Type B pancreatic cell (in vitro differentiated cells): ENCODE measurements around the gene RPL5. TPM values are rescaled to one million over a fixed set of nuclear protein-coding genes. Genes with fewer than 3 reads are reported as not detected.
A peak's percentile ranks its signal among the peaks of the same experiment; 100 is the strongest.

Experiments used
- DNase-seq: peaks from one replicate; pipeline ENCODE4 v3.0.0; 2021; ENCODE audit warnings: mixed read lengths; ENCODE audit not compliant: unreplicated experiment; ENCODE audit errors: extremely low spot score
- H3K27ac Mint-ChIP-seq: 2 replicates; pipeline ENCODE4 v1.8.0; 2021; ENCODE audit warnings: mild to moderate bottlenecking, mixed read lengths
- H3K27me3 Mint-ChIP-seq: 2 replicates; pipeline ENCODE4 v1.8.0; 2021; ENCODE audit warnings: mixed read lengths
- H3K36me3 Mint-ChIP-seq: 2 replicates; pipeline ENCODE4 v1.8.0; 2021; ENCODE audit warnings: mixed read lengths
- H3K4me1 Mint-ChIP-seq: one replicate; pipeline ENCODE4 v1.8.0; 2021; ENCODE audit warnings: mixed read lengths; ENCODE audit not compliant: unreplicated experiment
- H3K4me3 Mint-ChIP-seq: 2 replicates; pipeline ENCODE4 v1.8.0; 2021; ENCODE audit warnings: mild to moderate bottlenecking, mixed read lengths
- H3K9me3 Mint-ChIP-seq: 2 replicates; pipeline ENCODE4 v1.8.0; 2021; ENCODE audit warnings: mixed read lengths
- total RNA-seq: library from RNA; stranded (reverse); gene quantifications from 2 replicates; pipeline ENCODE4 v1.2.1, GENCODE V29; 2021; ENCODE audit warnings: low replicate concordance
- TF ChIP-seq, protein P1 (sequence below): fragments of 200-600 bp; sonication (generic); conservative IDR thresholded peaks from 2 replicates; pipeline ENCODE4 v1.5.0; 2021; ENCODE audit warnings: antibody characterized with exemption, mild to moderate bottlenecking

RPL5 gene
- total RNA-seq, 1 donor from 2014 or later = 1,496 TPM

GRCh38 chr1:92848201-92848600 is 16.4 kb downstream of the RPL5 start:
- H3K4me3 Mint-ChIP-seq = peak overlapping the region; percentile 36
- H3K9me3 Mint-ChIP-seq = no peaks in the 10 kb centered on the region
- no peaks in the 10 kb centered on the region for H3K27me3 Mint-ChIP-seq
- H3K36me3 Mint-ChIP-seq = peaks cover 12% of the 10 kb centered on the region
- TF ChIP-seq, protein P1, sequence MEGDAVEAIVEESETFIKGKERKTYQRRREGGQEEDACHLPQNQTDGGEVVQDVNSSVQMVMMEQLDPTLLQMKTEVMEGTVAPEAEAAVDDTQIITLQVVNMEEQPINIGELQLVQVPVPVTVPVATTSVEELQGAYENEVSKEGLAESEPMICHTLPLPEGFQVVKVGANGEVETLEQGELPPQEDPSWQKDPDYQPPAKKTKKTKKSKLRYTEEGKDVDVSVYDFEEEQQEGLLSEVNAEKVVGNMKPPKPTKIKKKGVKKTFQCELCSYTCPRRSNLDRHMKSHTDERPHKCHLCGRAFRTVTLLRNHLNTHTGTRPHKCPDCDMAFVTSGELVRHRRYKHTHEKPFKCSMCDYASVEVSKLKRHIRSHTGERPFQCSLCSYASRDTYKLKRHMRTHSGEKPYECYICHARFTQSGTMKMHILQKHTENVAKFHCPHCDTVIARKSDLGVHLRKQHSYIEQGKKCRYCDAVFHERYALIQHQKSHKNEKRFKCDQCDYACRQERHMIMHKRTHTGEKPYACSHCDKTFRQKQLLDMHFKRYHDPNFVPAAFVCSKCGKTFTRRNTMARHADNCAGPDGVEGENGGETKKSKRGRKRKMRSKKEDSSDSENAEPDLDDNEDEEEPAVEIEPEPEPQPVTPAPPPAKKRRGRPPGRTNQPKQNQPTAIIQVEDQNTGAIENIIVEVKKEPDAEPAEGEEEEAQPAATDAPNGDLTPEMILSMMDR = no peak
- peak overlapping the region; percentile 84 for H3K27ac Mint-ChIP-seq
- H3K4me1 Mint-ChIP-seq = peaks cover 3% of the 10 kb centered on the region
- DNase-seq = no peak

- Mint-ChIP-seq H3K27ac (no peak overlapping the region), H3K4me3 (no peak overlapping the region), H3K9me3 (no peaks in the 10 kb centered on the region), H3K27me3 (no peaks in the 10 kb centered on the region), H3K36me3 (no peaks in the 10 kb centered on the region), H3K4me1 (peaks cover 3% of the 10 kb centered on the region)
- no peak for DNase-seq
- TF ChIP-seq, protein P1 = no peak
Observed at GRCh38 chr1:92850019-92850418, 18.2 kb downstream of the RPL5 start.

GRCh38 chr1:92851729-92852128 is 19.9 kb downstream of the RPL5 start:
- Mint-ChIP-seq H3K27me3 (no peaks in the 10 kb centered on the region), H3K4me1 (peaks cover 3% of the 10 kb centered on the region), H3K36me3 (no peaks in the 10 kb centered on the region), H3K4me3 (peak overlapping the region; percentile 58), H3K9me3 (no peaks in the 10 kb centered on the region), H3K27ac (peak overlapping the region; percentile 82)
- TF ChIP-seq, protein P1 = no peak
- no peak for DNase-seq

- Mint-ChIP-seq H3K27me3 (no peaks in the 10 kb centered on the region), H3K9me3 (no peaks in the 10 kb centered on the region), H3K4me3 (no peak overlapping the region), H3K27ac (no peak overlapping the region), H3K36me3 (no peaks in the 10 kb centered on the region), H3K4me1 (peaks cover 3% of the 10 kb centered on the region)
- TF ChIP-seq, protein P1 = no peak
- no peak for DNase-seq
Observed at GRCh38 chr1:92853299-92853698, 21.5 kb downstream of the RPL5 start.

DNA sequence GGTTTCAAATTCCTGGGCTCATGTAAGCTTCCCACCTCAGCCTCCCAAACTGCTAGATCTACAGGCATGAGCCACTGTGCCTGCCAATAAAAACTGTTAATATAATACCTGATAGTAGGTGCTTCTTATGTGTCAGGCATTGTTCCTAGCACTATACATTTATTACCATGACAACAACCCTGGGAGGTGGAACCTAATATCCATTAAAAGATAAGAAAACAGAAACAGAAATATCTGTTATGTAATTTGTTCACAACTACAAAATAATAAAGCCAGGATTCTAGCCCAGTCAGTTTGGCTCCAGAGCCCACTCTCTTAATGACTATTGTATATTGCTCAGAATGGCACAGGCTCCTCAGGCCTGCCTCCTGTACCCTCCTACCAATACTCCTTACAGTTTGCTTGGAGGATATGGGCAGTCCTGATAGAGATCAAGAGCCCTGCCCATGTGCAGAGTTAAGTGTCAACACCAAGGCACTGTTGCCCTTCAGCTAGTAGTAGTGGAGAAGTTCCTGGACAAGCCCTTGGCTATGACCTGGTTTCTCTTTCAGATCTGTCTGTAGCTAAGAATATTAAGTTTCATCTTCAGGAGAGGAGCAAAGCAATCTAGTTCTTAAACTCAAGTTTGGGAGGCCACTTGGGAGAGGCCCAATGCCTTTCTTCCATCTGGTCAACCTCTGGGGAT is 22.4 kb downstream of the RPL5 start:
- no peaks in the 10 kb centered on the region for H3K36me3 Mint-ChIP-seq
- no peak for DNase-seq
- no peaks in the 10 kb centered on the region for H3K9me3 Mint-ChIP-seq
- no peak overlapping the region for H3K4me3 Mint-ChIP-seq
- TF ChIP-seq, protein P1 = no peak
- no peaks in the 10 kb centered on the region for H3K27me3 Mint-ChIP-seq
- peaks cover 3% of the 10 kb centered on the region for H3K4me1 Mint-ChIP-seq
- peak overlapping the region; percentile 4 for H3K27ac Mint-ChIP-seq

DNA sequence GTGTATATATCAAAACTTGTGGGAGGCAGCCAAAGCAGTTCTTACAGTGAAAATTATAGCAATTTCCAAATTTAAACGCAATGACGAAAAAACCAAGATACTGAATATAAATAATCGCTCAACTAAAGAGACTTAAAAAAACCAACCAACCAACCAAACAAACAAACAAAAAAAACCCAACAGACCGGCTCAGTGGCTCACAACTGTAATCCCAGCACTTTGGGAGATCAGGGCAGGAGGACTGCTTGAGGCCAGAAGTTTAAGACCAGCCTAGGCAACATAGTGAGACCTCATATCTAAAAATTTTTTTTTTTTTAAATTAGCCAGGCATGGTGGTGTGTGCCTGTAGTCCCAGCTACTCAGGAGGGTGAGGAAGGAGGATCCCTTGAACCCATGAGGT is 23.4 kb downstream of the RPL5 start:
- Mint-ChIP-seq H3K27me3 (no peaks in the 10 kb centered on the region), H3K36me3 (no peaks in the 10 kb centered on the region), H3K4me1 (peaks cover 3% of the 10 kb centered on the region), H3K4me3 (no peak overlapping the region), H3K9me3 (no peaks in the 10 kb centered on the region), H3K27ac (no peak overlapping the region)
- no peak for DNase-seq
- TF ChIP-seq, protein P1 = no peak
